GM21390 (cell line): Measurements from ENCODE around the gene TPPP2.
"Not testable (repeated sequence)": the region's sequence is repeated elsewhere in the genome, so short reads cannot be mapped to it uniquely, and the experiment has no call there.

Source experiments
- ATAC-seq: cut with Tn5 transposase; IDR thresholded peaks from one replicate; pipeline ENCODE4 v1.9.1; 2021; ENCODE audit not compliant: unreplicated experiment

TPPP2 gene

DNA sequence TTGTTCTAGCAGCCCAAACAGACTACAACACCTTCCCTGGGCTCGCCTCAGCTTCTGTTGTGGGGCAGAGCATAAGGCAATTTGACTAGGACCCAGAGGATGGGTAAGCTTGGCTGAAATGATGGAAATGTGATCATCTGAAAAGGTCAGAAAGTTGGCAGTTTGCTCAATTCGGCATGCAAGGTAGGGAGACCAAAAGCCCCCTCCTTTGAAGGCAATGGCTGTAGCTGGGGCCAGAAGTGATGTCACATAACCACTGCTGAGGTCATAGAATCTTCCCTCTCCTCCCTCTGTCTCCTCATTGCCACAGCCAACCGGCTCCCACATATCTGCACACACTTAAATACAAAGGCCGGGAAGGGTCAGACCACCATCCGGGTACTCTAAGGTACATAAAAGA lies at the start of gene TPPP2:
Gene TPPP2 (plus strand): TSS at position 301 of the 400 bp plus-strand sequence. CDS start 365 bp downstream, outside the sequence.
- no peak for ATAC-seq

DNA sequence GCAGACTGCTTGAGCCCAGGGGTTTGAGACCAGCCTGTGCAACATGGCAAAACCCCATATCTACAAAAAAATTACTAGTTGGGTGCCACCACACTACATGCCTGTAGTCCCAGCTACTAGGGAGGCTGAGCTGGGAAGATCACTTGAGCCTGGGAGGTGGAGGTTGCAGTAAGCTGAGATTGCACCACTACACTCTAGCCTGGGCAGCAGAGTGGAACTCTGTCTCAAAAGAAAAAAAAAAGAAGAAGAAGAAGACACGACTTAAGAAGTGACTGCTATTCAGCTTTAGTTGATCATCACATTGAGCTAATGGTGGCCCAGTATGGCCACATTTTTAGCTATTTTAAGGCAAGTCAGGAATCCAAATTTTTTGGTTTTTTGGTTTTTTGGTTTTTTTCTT lies 49.1 kb upstream of the TPPP2 start:
- no peak for ATAC-seq

DNA sequence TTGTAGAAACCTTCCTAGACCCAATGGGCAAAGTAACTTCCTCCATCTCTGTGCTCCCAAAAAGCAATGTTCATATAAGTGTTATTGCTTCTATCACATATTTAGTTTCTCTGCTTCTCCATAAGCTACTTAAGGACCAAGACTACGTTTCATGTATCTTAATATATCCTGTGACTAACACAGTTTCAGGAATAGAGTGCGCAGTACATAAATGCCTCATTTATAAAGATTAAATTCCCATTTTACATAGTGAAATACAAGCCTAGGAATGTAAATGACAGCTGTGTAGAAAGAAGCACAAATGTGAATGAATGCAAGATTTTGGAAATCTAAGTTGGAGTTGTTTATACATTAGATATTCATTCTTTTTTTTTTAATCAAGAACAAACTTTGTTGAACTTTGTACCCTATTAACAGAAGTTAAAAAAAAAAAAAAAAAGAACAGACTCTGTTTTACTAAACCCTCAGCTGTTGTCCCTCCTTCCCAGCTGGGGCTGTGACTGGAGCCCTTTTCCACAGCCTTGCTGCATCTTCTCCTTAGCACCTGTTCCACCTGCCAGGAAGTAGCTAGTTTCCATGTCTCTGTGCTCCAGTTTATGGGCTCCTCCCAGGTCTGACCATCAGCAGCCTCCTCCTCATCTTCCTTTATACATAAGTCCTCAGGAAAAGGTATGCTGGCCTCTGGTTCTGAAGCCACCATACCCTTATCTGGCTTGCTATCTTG lies 47.2 kb upstream of the TPPP2 start:
- ATAC-seq: no peak

- not testable (repeated sequence) for ATAC-seq
Observed at GRCh38 chr14:20985650-20986049, 44.4 kb upstream of the TPPP2 start.

GRCh38 chr14:20986811-20987210 lies 43.2 kb upstream of the TPPP2 start:
- no peak for ATAC-seq

DNA sequence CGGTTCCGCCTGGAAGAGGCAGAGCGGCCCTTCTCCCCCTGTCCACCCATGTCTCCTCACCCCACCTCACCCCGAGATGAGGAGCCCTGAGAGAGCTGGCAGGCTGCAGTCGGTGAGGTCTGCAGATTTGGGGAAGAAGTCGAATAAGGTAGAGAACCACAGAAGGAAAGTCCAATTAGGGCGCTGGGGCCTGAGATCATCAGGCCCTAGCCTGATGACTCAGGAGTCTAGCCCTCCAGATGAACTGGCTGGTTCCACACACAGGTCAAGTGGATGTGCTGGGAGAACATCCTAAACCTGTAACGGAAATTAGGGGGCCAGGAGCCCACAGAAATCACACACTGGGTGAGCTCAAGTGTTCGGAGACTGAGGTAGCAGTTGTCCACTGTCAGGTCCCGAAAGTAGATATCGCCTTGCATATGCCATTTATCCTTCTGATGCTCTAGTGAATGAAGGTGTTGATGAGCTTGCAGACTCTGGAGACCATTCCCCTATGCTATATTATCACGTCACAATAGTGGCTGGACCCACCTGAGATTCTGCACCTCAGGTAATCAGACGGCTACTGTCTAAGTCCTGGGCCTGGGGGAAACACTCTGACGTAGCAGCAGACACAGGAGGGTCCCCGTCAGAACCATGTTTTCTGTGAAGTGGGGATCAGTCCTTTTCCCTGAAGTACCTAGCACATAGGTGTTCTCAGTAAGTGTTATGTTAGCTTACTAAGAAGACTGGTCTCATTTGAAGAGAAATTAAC lies 41.1 kb upstream of the TPPP2 start:
- ATAC-seq: no peak

- no peak for ATAC-seq
Observed at GRCh38 chr14:20989471-20989786, 40.6 kb upstream of the TPPP2 start.

DNA sequence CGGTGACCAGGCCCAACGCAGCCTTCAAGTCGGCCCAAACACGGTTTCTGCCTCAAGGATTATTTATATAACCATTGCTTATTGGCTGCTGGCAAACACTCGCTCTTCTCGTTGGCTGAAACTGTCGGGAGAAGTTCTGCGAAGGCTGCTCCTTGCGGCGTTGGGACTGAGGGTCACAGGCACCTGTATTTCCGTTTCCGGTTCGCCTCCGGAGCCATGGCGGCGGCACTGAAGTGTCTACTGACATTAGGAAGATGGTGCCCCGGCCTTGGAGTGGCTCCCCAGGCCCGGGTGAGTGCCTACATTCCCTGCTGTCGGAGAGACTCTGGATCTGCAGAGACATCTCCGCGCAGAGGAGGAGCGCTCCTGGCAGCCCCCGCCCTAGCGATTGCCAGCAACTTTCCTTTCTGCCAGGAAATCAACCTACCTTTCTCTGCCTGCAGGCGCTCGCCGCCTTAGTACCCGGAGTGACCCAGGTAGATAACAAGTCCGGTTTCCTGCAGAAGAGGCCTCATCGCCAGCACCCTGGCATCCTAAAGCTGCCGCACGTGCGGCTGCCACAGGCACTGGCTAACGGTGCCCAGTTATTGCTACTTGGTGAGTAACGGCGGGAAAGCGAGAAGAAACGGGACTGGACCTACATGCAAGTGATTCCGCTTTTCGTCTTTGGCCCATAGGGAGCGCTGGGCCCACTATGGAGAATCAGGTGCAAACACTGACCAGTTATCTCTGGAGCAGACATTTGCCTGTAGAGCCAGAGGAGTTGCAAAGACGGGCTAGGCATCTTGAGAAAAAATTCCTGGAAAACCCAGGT lies 40.0 kb upstream of the TPPP2 start, which contains the start of gene METTL17:
Gene METTL17 (plus strand): TSS at position 194 of the 814 bp plus-strand sequence. CDS start 23 bp downstream, at position 217.
- ATAC-seq: peak; percentile 93

- ATAC-seq: no peak
Observed at GRCh38 chr14:20996521-20996920, 33.5 kb upstream of the TPPP2 start.

GRCh38 chr14:20997115-20997514 lies 32.9 kb upstream of the TPPP2 start:
- no peak for ATAC-seq

DNA sequence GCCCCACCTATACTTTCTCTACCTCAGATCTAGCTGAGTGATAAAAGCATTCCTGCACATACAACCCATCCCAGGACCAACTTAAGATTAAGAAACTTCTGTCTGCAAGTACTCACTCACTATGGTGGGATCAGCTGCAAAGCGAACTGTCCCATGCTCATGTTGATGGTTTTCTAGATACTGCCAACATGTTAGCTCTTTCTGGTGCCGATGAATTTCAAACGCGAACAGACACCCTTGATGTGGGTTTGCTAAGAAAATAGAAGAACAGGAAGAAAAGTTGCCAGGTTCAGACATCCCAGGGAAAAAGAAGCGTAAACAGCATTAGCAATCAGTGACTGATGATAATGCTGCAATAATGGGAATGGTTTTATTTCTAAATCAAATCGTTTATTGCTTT lies 32.5 kb upstream of the TPPP2 start:
- ATAC-seq: no peak

GRCh38 chr14:20998139-20998538 lies 31.9 kb upstream of the TPPP2 start:
- ATAC-seq: no peak

DNA sequence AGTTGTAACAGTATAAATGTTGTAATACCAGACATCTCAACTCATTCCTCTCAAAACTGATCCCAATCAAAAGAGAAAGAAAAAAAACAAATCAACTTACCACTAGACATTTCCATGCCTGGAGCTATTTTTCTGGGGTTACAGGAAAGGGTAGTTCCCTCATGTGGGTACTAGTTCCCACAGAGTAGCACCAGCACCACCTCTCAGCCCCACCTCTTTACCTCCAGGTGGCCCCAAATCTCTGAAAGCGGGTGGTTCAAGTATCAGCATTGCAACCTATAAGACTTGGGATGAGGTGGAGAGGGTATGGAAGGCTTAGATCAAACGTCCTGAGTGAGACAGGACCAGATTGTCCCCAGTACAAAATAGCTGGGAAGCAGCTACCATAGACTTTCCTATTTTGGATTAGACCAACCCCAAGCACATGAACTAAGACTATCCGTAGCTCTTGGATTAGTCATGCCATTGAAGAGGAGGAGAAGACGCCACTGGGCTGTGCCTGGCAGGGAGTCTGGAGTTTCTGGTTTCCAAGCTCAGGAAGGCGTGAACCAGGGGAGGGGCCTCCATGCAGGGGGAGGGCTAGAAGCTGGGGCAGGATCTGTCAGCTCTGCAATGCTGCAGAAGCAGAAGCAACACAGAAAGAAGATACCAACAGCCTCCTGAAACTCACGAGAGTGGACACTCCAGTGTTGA lies 31.2 kb upstream of the TPPP2 start, which contains the start of gene SLC39A2:
Gene SLC39A2 (plus strand): TSS at position 620 of the 693 bp plus-strand sequence. CDS start 154 bp downstream, outside the sequence.
- no peak for ATAC-seq

GRCh38 chr14:20999591-20999990 lies 30.4 kb upstream of the TPPP2 start:
- ATAC-seq: no peak

- no peak for ATAC-seq
Observed at GRCh38 chr14:21001218-21001617, 28.8 kb upstream of the TPPP2 start.

GRCh38 chr14:21003788-21004346 lies 26.1 kb upstream of the TPPP2 start:
- ATAC-seq: no peak

DNA sequence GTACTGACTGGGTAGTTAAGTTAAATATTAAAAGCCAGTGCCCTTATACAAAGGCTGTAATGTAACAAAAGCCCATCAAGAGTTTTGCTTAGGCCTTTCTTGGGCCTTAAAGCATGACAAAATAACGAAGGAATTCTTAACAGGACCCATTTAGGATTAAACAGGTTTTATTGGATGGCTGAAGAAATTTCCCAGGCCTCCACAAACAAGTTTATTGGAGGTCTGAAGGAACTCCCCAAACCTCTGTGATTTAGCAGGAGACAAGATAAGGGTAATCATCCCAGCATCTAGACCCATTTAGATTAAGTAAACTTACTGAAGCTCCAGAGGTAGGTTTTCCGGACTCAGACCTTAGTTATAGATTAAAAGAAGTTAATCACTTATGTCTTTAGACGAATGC lies 20.3 kb upstream of the TPPP2 start:
- not testable (repeated sequence) for ATAC-seq

DNA sequence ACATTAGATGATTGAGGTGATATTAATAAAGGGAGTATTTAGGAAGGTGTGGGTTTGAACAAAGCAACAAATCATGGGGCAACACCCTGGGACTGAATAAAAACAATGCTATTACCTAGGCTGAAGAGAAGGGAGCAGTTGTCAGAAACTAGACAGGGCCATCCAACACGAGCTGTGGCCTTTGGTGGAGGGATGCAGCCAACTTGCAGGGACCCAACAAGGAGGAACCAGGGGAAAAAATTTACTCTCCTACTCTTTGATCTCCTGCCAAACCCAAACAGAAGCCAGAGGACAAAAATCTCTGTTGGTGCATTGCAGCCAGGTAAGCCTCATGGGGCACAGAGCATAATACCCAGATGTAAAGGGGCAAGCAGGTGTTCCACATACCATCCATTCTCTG lies 18.9 kb upstream of the TPPP2 start:
- no peak for ATAC-seq

DNA sequence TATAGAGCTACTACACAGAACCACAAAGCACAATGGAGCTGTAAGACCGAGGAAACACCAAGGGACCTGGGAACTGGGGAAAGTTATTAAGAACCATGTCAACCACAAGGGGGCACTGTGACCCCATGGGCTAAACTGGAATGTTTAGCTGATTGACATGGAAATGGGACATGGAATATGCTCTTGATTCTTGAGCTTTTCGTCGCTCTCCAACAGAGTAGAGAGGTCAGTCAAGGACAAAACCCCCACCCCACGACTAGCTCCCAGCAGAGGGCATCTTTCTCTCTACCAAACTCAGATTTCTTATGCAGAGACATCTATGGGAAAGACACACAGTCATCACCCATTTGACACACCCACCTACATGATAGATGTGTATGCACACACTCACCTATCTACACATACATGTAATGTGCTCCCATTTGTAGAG lies 15.2 kb upstream of the TPPP2 start:
- ATAC-seq: no peak

DNA sequence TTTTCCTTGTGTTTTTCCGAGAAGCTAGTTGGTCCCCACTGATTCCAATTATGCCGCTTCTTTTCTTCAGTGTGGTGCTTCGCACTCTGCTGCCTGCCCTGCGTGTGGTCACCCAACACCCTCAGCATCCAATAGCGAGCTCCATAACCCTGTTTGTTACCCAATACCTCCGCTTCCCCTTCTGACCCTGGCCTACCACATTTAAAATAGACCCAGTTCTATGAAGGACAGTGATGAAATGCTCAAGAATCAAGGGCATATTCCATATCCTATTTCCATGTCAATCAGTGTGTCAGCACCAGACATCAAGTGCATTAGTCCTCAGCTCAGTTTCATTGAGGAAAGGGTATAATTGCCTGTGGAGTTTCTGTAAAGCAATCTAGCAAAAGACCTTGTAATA lies 14.7 kb upstream of the TPPP2 start:
- no peak for ATAC-seq
